ENCODE measurements around the gene TMED1.
"Not testable (repeated sequence)": the region's sequence is repeated elsewhere in the genome, so short reads cannot be mapped to it uniquely, and the experiment has no call there.

TMED1 gene

DNA sequence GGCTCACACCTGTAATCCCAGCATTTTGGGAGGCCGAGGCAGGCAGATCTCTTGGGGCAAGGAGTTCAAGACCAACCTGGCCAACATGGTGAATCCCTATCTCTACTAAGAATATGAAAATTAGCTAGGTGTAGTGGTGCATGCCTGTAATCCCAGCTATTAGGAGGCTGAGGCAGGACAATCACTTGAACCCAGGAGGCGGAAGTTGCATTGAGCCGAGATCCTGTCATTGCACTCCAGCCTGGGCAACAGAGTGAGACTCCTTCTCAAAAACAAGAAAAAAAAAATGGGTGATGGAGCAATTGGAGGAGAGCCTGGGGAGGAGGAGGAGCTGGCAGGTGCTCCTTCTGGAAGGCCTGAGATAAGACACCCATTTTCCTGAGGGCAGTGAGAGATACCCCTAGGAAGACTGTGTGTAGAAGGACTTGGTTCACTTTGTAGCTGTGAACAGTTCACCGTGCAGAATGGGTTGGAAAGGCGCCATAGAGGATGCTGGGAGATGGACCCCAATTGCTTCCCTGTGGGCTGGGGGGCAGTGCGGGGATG is 26.6 kb upstream of the TMED1 start:
- no peak for DNase-seq

DNA sequence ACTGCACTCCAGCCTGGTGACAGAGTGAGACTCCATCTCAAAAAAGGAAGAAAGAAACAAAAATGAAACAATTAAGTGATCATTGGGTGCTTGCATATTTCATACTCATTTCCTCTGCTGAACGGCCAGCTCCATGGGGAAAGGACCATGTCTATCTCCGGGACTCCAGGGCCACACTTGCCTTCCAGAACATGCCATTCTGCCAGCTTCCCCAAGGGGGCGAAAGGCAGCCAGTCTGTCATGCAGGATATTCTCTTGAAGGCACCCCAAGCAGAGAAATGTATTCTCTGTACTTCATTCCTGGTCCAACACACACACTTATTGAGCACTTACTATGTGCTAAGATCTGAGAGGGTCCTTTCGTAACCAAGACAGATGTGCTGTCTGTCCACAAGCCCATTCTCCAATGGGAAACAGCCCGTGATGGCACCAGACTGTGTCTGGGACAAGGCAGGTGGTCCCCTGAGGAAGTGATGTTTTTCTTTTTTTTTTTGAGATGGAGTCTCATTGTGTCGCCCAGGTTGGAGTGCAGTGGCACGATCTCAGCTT is 25.2 kb upstream of the TMED1 start:
- peak; percentile 75 to 84 (median 80) for DNase-seq

DNA sequence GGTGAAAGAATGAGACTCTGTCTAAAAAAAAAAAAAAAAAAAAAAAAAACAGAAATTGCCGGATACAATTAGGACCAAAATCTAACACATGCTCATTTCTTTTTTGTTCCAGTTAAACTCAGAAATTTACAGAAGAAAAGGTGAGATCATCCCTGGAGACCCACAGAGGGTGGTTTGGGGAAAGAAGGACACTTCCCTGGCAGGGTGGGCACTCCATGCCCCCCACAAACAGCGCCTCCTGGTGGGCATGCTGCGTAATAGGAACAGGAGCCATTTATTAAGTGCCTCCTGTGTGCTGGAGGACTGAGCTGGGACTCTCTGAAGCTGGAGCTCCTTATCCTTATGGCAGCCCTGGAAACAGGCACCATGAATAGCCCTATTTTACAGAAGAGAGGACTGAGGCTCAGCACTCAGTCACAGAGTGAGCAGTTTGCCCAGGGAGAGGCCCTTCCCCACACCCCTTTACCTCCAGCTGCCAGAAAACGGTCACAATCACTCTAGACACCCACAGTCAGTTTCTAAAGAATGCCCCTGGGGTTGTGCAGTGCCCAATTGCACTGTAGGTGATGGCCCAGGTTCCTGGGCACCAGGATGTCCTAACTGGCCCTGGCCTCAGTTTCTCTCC is 22.3 kb upstream of the TMED1 start:
- peak in 2 of 4 experiments; percentile 53 to 62 for DNase-seq

DNA sequence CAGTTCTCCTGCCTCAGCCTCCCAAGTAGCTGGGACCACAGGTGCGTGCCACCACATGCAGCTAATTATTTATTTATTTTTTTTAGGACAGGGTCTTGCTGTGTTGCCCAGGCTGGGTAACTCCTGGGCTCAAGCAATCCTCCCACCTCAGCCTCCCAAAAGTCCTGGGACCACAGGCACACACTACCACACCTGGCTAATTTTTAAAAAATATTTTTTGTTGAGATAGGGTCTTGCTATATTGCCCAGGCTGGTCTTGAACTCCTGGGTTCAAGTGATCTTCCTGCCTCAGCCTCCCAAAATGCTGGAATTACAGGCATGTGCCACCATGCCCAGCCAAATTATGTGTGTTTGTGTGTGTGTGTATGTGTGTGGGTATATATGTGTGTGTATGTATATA is 20.9 kb upstream of the TMED1 start:
- not testable (repeated sequence) for DNase-seq

DNA sequence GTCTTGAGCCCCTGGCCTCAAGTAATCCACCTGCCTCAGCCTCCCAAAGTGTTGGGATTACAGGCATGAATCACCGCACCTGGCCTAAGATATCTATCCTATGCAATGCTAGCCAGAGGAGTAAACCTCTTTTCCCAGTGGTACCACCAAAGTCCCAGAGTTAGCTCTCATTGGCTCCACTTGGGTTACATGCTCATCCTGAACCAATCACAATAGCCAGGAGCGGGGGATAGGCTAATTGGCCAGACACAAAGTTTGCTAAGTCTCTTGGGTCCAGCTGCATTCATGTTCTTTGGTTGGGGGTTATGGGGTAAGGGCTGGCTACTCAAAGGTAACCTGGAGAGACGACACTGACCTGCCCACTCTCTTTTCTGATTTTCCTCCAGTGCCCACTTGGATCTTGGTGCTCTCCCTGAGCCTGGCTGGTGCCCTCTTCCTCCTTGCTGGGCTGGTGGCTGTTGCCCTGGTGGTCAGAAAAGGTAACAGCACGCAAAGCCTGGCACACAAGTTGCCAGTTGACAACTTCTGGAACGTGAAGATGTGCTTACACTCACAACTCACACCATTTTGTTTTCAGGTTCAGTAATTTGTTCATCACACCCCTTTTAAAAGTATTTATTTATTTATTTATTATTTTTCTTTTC is 20.0 kb upstream of the TMED1 start:
- peak in 3 of 4 experiments; percentile 60 to 74 (median 69) for DNase-seq

DNA sequence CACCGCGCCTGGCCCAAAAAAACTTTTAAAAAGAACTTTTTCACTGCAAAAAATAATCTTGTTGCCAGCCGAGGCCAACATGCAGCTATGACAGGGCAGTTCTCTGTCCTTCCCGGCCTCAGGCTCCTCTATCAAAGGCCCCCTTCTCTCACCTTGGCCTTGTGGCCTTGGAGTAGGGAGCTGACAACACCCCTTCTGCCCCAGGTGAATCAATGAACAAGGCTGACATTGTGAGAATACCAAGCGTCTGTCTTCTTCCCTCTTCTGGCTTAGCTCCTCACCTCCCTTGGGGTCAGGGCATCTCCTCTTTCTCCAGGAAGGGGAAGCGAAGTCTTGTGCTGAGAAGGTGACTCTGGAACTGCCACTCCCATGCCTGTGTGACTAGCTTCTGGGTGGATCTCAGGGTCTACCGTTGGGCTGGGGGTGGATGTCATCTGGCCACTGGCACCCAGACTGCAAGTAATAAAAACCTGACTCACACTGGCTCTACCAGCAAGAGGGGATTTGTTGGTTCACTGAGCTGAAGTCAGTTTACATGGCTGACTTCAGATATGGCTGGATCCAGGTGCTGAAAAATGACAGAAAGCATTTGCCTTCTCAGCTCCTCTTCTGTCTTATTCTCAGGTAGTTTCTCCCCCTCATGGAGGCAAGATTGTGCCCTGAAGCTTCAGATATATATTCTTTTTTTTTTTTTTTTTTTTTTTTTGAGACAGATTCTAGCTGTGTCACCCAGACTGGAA is 18.5 kb upstream of the TMED1 start:
- peak; percentile 64 to 82 (median 77) for DNase-seq

DNA sequence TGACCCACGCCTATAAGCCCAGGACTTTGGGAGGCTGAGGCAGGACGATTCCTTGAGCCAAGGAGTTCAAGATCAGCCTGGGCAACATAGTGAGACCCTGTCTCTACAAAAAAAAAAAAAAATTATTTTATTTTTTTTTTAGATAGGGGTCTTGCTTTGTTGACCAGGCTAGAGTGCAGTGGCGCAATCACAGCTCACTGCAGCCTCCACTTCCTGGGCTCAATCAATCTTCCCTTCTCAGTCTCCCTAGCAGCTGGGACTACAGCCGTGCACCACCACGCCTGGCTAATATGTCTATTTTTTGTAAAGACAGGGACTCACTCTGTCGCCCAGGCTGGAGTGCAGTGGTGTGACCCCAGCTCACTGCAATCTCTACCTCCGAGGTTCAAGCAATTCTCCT is 16.9 kb upstream of the TMED1 start:
- no peak for DNase-seq

DNA sequence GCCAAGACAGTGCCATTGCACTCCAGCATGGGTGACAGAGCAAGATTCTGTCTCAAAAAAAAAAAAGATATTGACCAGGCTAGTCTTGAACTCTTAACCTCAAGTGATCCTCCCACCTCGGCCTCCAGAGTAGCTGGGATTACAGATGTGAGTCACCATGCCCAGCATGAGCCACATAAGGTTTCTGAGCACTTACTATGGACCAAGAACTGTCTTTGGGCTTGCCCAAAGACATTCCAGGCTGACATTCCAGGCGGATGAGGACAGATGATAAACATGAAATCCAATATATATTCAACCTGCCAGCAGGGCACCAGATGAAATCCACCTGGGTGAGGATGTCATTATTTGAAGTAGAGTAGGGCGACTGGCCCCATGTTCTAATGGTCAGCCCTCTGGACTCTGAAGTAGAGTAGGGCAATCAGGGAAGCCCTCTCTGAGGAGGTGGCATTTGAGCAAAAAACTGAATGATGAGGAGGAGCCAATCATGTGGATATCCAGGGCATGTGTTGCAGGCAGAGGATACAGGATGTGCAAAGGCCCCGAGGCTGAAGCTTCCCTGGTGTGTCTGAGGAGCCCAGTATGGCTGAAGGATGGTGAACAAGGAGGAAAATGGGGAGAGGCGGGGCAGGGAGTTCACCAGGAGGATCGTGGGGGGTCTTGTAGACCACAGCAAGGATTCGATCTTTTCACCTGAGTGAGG is 16.2 kb upstream of the TMED1 start:
- DNase-seq = peak in 1 of 4 experiments; percentile 31

DNA sequence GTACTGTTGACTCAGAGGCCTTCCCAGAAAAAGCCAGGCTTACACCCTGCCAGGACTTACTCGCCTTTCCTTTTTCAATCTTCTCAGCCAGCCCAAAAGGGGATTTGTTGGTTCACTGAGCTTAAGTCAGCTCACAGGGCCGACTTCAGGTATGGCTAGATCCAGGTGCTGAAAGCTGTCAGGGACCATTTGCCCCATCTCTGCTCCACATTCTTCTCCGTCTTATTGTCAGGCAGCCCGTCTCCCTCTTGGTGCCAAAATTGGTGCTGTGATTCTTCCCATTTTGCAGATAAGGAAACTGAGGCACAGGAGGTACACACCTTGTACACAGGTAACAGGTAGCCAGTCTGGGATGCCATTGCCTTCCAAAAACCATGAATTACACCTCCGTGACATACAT is 14.6 kb upstream of the TMED1 start:
- DNase-seq = no peak

DNA sequence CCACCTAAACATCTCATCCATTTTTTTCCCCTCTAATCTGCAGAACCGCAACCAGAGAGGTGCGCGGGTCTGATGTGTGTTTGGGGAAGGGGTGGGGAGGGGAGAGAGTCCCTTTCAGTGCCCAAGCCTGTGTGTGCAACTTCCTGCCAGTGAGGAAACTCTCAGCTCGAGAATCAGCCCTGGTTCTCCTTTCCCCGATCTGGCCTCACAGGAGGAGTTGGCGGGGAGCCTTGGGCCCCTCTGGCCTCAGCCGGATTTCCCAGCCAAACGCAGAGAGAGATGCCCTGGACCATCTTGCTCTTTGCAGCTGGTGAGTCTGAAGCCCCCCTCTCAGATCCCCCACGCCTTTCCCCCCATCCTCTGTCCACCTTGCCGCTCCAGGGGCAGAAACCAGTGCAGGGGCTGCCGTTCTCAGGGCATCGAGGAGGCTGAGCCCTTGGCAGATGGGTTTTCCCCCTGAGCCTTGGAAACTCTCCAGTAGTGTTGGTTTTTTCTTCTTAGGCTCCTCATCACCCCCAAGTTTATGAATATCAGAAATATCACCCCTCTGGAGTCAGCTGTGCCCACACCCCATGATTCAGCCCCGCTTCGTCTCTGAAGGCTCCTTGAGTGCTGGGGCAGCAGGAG is 12.3 kb upstream of the TMED1 start, which contains the start of gene C19orf38:
Gene C19orf38, plus strand, starts transcription at position 186 of the 627 bp plus-strand sequence. Its CDS starts 94 bp downstream, at position 280.
- DNase-seq = peak; percentile 72 to 84 (median 82)

DNA sequence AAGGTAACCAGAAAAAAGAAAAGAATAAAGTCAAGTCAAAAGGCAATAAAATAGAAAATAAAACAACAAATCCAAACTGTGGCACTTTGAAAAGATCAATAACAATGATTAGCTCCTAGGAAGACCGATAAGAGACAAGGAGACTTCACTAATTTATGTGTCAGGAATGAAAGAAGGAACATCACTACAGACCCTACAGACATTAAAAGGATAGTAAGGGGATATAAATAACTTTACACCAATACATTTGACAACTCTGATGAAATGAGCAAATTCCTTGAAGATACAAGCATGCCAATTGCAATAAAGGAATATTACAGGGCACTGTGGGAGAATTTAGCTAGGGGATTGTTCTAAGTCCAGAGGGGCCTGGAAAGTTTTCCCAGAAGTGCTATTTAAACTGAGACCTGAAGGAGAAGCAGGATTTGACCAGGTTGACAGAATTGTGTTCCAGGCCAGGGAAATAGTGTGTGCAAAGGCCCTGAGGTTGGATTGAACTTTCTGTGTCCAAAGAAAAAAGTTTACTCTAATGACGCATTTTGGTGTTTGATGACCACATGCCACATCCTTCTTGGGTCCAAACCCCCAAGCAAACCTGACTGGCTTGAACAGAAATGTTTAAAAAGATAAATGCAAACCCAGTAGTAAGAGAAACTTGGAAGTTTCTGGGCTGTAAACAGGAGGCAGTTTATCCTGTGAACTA is 10.6 kb upstream of the TMED1 start:
- no peak for DNase-seq

DNA sequence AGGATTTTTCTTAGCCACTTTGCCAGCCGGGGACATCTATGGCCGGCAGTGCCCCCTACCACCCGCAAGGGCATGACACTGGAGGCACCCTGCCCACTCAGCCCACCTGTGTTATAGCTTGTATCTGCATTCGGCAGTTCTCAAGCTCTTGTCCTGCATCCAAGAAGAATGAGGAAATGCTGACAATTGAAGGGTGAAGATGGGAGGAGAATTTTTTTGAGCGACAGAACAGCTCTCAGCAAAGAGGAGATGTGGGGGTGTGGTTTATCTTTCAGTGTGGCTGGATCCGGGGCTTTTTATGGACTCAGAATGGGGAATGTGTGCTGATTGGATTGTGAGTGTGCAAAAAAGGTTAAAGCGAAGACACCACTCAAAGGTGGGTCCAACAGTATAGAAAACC is 6.8 kb upstream of the TMED1 start:
- DNase-seq = no peak

DNA sequence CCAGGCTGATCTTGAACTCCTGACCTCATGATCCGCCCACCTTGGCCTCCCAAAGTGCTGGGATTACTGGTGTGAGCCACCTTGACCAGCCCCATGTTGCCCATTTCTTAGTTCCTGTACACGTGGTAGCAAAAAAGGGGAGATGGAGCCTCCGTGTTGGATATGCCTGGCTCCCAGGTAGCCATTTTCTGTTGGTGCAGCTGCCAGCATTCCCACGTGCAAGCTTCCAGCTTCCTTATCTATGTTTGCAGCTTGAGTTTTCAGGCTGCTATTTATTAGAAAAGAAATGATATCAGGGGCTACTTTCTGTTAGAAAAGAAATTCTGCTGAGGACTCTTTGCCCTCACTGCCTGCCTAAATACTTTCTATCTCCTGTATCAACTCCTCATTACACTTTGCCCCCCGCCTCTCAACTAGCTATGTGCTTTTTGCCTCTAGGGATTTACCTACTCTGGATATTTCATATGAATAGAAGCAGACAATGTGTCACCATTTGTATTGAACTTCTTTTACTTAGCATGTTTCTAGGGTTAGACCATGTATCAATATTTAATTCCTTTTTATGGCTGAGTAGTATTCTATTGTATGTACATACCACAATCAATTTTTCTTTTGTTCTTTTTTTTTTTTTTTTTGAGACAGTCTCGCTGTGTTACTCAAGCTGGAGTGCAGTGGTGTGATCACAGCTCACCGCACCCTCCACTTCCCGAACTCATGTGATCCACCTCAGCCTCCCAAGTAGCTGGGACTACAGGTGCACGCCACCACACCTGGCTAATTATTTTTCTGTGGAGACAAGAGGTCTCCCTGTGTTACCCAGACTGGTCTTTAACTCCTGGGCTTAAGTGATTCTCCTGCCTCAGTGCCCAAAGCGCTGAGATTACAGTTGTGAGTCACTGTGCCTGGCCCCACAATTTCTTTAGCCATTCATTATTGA is 3.4 kb upstream of the TMED1 start:
- DNase-seq = no peak

DNA sequence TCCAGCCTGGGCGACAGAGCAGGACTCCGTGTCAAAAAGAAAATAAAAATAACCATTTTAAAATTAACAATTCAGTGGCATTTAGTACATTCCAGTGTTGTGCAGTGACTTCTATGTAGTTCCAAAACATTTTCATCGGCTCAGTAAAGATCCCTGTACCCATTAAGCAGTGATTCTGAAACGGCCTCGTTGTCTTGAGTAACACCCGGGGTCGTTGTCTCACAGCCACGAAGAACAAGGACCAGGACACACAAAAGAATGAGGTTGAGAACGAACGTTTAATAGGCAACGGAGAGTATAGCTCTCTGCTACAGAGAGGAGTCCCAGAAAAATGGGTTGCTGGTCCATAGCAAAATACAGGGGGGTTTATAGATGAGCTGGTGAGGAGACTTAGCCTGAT is 2.4 kb upstream of the TMED1 start:
- no peak for DNase-seq

DNA sequence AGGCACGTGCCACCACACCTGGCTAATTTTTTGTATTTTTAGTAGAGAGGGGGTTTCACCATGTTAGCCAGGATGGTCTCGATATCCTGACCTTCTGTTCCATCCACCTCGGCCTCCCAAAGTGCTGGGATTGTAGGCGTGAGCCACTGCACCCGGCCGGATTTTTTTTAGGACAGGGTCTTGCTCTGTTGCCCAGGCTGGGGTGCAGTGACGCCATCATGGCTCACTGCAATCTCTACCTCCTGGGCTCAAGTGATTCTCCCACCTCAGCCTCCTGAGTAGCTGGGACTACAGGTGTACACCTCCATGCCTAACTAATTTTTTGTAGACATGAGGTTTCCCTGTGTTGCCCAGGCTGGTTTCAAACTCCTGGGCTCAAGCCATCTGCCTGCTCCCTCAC is 1.6 kb upstream of the TMED1 start:
- not testable (repeated sequence) for DNase-seq

DNA sequence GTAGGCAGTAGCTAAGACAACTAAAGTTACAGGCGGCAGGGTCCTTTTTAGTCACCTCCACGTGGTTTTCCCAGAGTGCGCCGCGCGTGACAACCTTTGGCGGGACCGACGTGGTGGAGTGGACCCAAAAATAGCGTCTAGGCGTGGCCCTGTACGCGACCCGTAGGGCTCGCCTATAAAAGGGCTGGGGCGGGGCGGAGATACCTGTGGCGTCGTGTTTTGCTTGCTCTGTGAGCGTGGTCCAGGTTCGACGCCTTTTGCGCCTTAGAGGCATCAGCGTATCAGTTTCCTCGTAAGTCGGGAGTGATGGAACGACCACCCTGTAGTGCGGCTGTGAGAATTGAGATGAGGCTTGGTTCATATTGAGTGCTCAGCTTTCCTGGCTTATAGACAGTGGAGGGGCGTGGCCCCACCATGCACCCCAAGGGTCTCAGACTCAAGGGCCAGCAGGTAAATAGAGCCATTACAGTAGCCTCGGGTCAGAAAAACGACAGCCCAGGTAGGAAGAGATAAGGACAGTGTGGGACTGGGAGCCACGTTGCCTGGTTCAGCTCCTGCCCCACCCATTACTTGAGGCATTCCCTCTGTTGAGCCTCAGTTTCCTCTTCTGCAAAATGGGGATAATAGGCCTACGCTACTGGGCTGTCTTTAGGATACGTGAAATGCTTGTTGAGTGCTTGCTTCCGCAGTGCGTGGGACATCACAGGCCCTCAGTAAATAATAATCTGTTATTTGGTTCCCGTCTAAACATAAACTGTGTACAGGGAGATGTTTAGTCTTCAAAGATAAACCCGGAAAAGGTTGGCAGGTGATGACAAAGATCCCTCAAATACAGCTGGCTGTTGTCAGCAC is 693 bp upstream of the TMED1 start:
- peak; percentile 89 to 95 (median 92) for DNase-seq

DNA sequence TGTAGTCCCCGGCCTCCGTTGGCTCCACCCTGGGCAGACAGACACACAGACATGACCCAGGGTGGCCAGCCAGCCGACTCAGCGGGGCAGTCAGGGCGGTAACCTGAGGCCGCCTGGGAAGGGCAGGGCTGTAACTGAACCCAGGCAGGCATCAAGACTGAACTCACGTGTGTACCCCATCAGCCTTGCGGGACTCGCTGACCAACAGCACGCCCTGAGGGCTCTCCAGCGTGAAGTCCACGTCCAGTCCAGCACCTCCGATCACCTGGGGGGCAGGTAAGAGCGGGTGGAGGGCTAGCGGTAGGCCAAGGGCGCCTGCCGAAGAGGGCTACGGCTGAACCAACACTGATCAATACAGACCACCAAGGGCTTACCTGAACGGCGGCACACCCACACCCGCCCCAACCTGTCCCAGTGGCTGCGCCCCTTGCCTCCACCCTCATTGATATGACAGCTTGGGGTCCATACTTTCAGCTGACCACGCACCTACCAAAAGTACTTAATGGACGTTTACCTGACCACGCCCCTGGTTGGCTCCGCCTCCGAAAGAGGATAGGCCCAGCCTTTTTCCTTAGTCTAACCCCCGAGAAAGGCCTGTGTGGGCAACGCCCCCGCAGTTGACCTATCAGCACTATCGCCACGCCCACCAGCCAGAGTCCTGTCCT is 791 bp downstream of the TMED1 start:
- no peak for DNase-seq

DNA sequence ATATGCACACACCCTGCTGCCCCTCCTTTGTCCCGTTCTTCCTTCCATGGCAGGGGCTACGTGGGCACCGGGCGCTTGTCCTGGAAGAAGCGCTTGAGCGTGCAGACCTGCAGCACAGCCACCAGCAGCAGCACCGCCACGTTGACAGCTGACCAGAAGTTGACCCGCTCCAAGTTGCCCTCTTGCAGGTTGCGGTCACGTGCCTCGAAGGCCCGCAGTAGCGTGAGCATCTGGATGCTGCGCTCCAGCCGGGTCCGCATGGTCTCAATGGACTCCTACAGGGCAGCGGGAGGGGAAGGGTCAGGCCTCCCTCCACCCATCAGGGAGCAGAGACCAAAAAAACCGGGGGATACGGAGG is 3.1 kb downstream of the TMED1 start:
- DNase-seq = no peak

Measured in suppressor macrophage (primary cell).